ENCODE measurements around the gene ACTR1B.
"Not testable (repeated sequence)": the region's sequence is repeated elsewhere in the genome, so short reads cannot be mapped to it uniquely, and the experiment has no call there.

The ACTR1B gene

DNA sequence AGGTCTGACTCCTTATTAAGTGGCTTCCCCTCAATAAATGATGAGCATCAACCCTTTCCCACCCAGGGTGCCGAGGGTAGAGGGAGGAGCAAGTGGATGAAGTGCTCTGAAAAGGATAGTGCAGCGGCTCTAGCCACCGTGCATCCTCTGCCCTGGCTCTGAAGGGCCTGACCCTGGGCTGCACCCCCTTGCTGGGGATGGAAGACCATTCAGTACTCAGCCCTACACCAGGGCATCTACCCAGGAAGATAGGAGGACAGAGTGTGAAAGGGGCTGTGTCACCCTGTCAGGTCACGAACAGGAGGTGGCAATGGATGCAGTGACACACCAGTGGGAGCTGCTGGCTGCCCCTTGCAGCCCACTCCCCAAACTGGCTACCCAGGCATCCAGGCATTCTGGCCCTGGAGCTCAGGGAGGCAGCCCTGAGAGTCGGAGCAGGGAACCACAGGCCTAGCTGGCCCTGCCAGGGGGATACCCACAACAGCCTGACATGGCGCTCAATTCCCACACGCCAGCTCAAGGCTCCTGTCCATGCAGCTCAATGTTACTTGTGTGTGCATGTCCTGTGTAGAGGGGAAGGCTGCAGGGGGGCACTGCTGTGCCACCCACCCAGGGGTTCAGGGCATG, 7.6 kb downstream of the ACTR1B start:
- H3K27me3 ChIP-seq (ENCODE audit: control insufficient read depth in 1 of 2, insufficient read depth in 2 of 2, low read length in 2 of 2), result no peaks in the 10 kb centered on the region
- H3K4me3 ChIP-seq (ENCODE audit: low read depth in 1 of 2, low read length in 2 of 2), result no peak overlapping the region
- H3K9ac ChIP-seq (ENCODE audit: low read length), result no peak overlapping the region
- H3K9me3 ChIP-seq (ENCODE audit: low read length), result no peaks in the 10 kb centered on the region
- peaks cover 3% of the 10 kb centered on the region for H3K4me1 ChIP-seq (ENCODE audit: insufficient read depth, low read length)
- H3K27ac ChIP-seq (ENCODE audit: low read depth, low read length), result no peak overlapping the region
- H3K36me3 ChIP-seq (ENCODE audit: insufficient read depth, low read length), result peaks cover 47% of the 10 kb centered on the region

DNA sequence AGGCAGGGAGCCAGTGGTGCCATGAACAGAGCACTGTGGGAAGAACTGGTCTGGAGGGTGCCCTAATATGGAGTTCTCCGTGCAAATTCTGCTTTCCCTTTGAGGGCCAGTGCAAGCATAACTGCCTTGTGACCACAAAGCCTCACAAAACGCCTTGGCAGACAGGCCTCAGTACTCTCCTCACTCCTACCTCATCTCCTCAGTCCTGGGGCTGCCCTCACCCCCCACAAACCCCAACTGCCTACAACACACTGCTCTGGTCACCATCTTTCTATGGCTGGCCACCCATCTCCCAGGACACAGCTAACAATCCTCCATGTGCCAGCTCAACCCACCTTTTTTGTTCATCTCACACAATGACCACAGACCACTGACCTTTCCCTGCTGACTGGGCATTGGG, 9.1 kb downstream of the ACTR1B start:
- Histone ChIP-seq H3K9me3 (ENCODE audit: low read length) (no peaks in the 10 kb centered on the region), H3K4me3 (ENCODE audit: low read depth in 1 of 2, low read length in 2 of 2) (no peak overlapping the region), H3K9ac (ENCODE audit: low read length) (no peak overlapping the region), H3K27ac (ENCODE audit: low read depth, low read length) (no peak overlapping the region), H3K36me3 (ENCODE audit: insufficient read depth, low read length) (peaks cover 48% of the 10 kb centered on the region), H3K27me3 (ENCODE audit: control insufficient read depth in 1 of 2, insufficient read depth in 2 of 2, low read length in 2 of 2) (no peaks in the 10 kb centered on the region), H3K4me1 (ENCODE audit: insufficient read depth, low read length) (no peaks in the 10 kb centered on the region)

DNA sequence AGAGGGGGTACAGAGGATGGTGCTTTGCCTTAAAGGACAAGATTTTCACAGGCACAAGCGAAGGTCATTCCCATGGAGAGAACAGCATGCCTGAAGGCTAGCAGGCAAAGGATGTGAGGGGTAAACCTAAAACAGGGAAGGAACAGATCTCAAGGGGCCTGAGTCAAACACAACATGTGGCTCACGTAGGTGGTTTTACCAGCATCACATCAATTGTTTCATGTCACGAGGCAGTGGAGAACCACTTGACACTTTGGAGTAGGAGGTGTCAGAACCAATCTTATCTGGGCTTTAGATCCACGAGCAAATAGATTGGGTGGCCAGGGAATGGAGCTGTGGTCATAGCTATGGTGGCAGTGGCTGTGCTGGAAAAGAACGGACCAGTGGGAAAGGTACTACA, 9.5 kb downstream of the ACTR1B start:
- H3K4me3 ChIP-seq (ENCODE audit: low read depth in 1 of 2, low read length in 2 of 2), result no peak overlapping the region
- no peak overlapping the region for H3K9ac ChIP-seq (ENCODE audit: low read length)
- H3K4me1 ChIP-seq (ENCODE audit: insufficient read depth, low read length), result no peaks in the 10 kb centered on the region
- H3K27ac ChIP-seq (ENCODE audit: low read depth, low read length), result no peak overlapping the region
- H3K36me3 ChIP-seq (ENCODE audit: insufficient read depth, low read length), result peaks cover 49% of the 10 kb centered on the region
- H3K27me3 ChIP-seq (ENCODE audit: control insufficient read depth in 1 of 2, insufficient read depth in 2 of 2, low read length in 2 of 2), result no peaks in the 10 kb centered on the region
- no peaks in the 10 kb centered on the region for H3K9me3 ChIP-seq (ENCODE audit: low read length)

DNA sequence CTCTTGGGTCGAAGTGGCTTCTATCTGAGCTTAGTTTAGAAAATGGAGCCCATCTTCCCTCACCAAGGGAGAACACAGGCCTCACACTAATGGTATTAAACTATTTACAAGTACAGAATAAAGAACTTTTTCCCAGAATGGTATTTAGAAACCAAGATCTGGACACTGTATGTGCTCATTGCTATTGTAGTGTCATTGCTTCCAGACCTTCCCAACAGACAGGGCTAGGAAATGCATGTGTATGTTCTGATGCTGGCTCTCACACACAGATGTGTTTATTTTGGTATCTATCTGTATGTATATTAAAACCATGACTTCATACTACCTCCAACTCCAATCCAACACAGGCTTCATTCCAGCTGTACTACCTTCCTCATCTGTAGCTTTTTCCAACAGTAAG, 10.0 kb downstream of the ACTR1B start:
- Histone ChIP-seq H3K27ac (ENCODE audit: low read depth, low read length) (no peak overlapping the region), H3K36me3 (ENCODE audit: insufficient read depth, low read length) (peaks cover 53% of the 10 kb centered on the region)

DNA sequence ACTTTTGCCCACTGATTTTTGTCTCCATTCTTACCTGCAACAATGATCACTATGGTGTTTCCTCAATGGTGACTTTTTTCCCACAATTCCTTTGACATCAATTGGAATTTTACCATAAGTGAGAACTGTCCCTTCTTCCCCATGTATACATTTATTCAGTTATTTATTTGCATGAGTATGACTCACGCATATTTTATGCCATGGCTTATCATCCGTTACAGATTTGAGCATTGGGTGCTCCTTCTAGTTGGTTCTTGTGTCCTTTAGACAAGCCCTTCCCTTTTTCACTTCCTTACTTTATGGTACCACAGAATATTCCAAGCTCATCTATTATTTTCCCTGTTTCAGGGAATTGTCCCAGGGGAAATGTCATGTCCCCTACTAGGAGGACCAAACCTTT, 10.4 kb downstream of the ACTR1B start:
- Histone ChIP-seq H3K27me3 (ENCODE audit: control insufficient read depth in 1 of 2, insufficient read depth in 2 of 2, low read length in 2 of 2) (no peaks in the 10 kb centered on the region), H3K36me3 (ENCODE audit: insufficient read depth, low read length) (peaks cover 54% of the 10 kb centered on the region), H3K9ac (ENCODE audit: low read length) (no peak overlapping the region), H3K4me1 (ENCODE audit: insufficient read depth, low read length) (no peaks in the 10 kb centered on the region), H3K9me3 (ENCODE audit: low read length) (no peaks in the 10 kb centered on the region), H3K27ac (ENCODE audit: low read depth, low read length) (no peak overlapping the region), H3K4me3 (ENCODE audit: low read depth in 1 of 2, low read length in 2 of 2) (no peak overlapping the region)

More for the DNA sequence above, 10.0 kb downstream of the ACTR1B start:
- Histone ChIP-seq H3K9ac (ENCODE audit: low read length) (no peak overlapping the region), H3K9me3 (ENCODE audit: low read length) (no peaks in the 10 kb centered on the region), H3K4me3 (ENCODE audit: low read depth in 1 of 2, low read length in 2 of 2) (no peak overlapping the region), H3K27me3 (ENCODE audit: control insufficient read depth in 1 of 2, insufficient read depth in 2 of 2, low read length in 2 of 2) (no peaks in the 10 kb centered on the region), H3K4me1 (ENCODE audit: insufficient read depth, low read length) (no peaks in the 10 kb centered on the region)

DNA sequence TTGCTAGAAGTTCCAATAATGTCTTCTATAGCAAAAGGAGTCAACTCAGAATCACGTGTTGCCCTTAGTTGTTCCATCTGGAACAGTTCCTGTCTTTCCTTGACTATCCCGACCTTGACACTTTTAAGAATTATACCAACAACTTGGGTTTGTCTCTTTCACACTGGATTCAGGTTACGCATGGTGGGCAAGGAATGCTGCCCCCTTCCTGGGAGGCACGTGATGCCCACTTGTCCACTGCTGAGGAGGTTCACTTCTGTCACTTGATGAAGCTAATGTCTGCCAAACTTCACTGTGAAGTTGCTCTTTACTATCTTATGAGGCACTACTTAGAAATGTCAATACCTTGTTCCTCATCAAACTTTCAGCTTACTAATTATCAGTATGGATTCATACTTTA, 12.7 kb downstream of the ACTR1B start:
- H3K9ac ChIP-seq (ENCODE audit: low read length), result no peak overlapping the region
- no peaks in the 10 kb centered on the region for H3K9me3 ChIP-seq (ENCODE audit: low read length)
- H3K4me1 ChIP-seq (ENCODE audit: insufficient read depth, low read length), result peaks cover 9% of the 10 kb centered on the region
- H3K4me3 ChIP-seq (ENCODE audit: low read depth in 1 of 2, low read length in 2 of 2), result no peak overlapping the region
- H3K27me3 ChIP-seq (ENCODE audit: control insufficient read depth in 1 of 2, insufficient read depth in 2 of 2, low read length in 2 of 2), result no peaks in the 10 kb centered on the region
- peaks cover 50% of the 10 kb centered on the region for H3K36me3 ChIP-seq (ENCODE audit: insufficient read depth, low read length)
- H3K27ac ChIP-seq (ENCODE audit: low read depth, low read length), result no peak overlapping the region

DNA sequence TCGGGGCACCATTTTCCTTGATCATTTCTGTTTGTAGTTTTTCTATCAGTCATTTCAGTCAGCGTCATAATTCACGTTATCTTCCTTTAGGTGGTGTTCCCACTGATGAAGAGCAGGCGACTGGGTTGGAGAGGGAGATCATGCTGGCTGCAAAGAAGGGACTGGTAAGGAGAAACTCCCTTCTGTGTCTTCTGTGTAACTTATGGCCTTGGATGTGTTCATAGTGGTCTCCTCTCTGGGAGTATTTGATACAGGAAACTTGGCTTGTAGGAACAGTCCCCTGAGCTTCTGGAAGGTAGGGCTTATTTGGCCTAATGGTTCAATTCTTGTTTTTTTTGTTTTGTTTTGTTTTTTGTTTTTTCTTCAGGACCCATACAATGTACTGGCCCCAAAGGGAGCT, 16.9 kb downstream of the ACTR1B start:
- peak overlapping the region; percentile 92 for H3K9ac ChIP-seq (ENCODE audit: low read length)
- H3K27ac ChIP-seq (ENCODE audit: low read depth, low read length), result peak overlapping the region; percentile 2
- H3K27me3 ChIP-seq (ENCODE audit: control insufficient read depth in 1 of 2, insufficient read depth in 2 of 2, low read length in 2 of 2), result no peaks in the 10 kb centered on the region
- H3K4me1 ChIP-seq (ENCODE audit: insufficient read depth, low read length), result peaks cover 9% of the 10 kb centered on the region
- peaks cover 37% of the 10 kb centered on the region for H3K36me3 ChIP-seq (ENCODE audit: insufficient read depth, low read length)
- H3K4me3 ChIP-seq (ENCODE audit: low read depth in 1 of 2, low read length in 2 of 2), result peak overlapping the region; percentile 91 to 100
- H3K9me3 ChIP-seq (ENCODE audit: low read length), result no peaks in the 10 kb centered on the region

DNA sequence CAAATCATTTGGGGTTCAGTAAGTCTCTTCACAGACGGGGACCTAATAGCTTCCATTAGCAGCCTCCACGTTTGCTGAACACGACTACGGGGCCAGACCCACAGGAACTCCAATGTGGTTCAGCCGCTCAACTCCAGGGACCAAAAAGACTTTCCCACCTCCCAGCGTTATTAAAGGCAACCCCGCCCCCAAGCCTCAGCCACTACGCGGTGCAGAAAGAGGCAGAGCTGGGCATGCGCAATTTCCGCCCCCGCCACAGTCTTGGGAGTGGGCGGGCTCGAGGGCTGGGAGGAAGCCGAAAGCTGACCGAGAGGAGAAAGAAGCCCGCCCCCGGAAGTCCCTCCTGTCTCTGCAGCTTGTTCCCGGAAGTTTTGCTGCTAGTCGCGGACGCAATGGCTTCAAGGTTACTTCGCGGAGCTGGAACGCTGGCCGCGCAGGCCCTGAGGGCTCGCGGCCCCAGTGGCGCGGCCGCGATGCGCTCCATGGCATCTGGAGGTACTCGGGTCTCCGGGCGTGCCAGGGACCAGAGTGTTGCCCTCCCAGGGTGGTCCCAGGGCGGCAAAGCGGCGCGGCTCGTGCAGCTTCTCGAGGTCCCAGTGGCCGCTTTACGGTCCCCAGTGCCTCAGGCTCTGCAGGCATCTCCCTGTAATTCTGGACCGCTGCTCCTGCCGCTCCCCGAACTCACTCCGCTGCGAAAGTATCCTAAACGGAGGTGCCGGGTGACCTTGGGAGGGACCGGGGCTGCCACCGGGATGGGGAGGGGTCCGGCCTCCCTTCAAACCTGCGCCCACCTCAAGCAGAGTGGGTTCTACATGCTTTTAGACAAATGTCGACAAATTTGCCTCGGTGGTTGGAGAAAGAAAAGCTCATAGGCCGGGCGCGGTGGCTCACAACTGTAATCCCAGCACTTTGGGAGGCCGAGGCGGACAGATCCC, 17.9 kb downstream of the ACTR1B start, which contains the start of gene COX5B:
Gene COX5B (plus strand): TSS at position 368 of the 935 bp plus-strand sequence. CDS start 25 bp downstream, at position 393.
- Histone ChIP-seq H3K4me3 (ENCODE audit: low read depth in 1 of 2, low read length in 2 of 2) (peak within 1 kb of the TSS; percentile 91 to 100), H3K27me3 (ENCODE audit: control insufficient read depth in 1 of 2, insufficient read depth in 2 of 2, low read length in 2 of 2) (no peaks in the 10 kb centered on the region), H3K36me3 (ENCODE audit: insufficient read depth, low read length) (peaks cover 36% of the 10 kb centered on the region), H3K27ac (ENCODE audit: low read depth, low read length) (peak within 1 kb of the TSS; percentile 100), H3K9ac (ENCODE audit: low read length) (peak within 1 kb of the TSS; percentile 92), H3K9me3 (ENCODE audit: low read length) (no peaks in the 10 kb centered on the region), H3K4me1 (ENCODE audit: insufficient read depth, low read length) (peaks cover 9% of the 10 kb centered on the region)

DNA sequence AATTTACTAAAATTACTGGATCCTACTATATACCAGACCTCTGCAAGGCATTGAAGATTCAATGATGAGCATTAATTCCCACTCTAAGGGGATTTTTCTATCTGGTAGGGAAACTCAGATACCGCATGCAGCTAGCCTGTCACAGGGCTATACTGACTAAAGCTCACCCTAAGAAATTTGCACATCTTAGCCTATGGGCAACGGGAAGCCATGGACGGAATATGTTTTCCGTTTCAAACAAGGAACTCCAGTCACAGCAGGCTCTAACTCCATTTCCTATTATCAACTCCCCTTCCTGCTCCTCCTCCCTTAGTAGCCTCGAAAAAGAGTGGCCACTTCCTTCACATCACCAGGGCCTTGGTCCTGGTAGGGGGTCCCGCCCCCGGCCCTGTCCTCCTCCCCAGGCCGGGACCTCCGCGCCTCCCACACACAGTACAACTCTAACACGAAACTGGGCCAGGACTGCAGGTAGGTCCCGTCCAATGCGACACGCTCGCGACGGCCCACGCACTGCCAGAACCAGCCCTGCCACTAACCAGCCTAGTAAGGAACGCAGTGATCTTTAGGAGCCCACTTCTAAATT, 18.6 kb downstream of the ACTR1B start:
- H3K27me3 ChIP-seq (ENCODE audit: control insufficient read depth in 1 of 2, insufficient read depth in 2 of 2, low read length in 2 of 2), result no peaks in the 10 kb centered on the region
- H3K27ac ChIP-seq (ENCODE audit: low read depth, low read length), result peak overlapping the region; percentile 96
- H3K9ac ChIP-seq (ENCODE audit: low read length), result peak overlapping the region; percentile 76
- no peaks in the 10 kb centered on the region for H3K9me3 ChIP-seq (ENCODE audit: low read length)
- H3K4me1 ChIP-seq (ENCODE audit: insufficient read depth, low read length), result peaks cover 9% of the 10 kb centered on the region
- peak overlapping the region; percentile 49 to 91 for H3K4me3 ChIP-seq (ENCODE audit: low read depth in 1 of 2, low read length in 2 of 2)
- H3K36me3 ChIP-seq (ENCODE audit: insufficient read depth, low read length), result peaks cover 30% of the 10 kb centered on the region

DNA sequence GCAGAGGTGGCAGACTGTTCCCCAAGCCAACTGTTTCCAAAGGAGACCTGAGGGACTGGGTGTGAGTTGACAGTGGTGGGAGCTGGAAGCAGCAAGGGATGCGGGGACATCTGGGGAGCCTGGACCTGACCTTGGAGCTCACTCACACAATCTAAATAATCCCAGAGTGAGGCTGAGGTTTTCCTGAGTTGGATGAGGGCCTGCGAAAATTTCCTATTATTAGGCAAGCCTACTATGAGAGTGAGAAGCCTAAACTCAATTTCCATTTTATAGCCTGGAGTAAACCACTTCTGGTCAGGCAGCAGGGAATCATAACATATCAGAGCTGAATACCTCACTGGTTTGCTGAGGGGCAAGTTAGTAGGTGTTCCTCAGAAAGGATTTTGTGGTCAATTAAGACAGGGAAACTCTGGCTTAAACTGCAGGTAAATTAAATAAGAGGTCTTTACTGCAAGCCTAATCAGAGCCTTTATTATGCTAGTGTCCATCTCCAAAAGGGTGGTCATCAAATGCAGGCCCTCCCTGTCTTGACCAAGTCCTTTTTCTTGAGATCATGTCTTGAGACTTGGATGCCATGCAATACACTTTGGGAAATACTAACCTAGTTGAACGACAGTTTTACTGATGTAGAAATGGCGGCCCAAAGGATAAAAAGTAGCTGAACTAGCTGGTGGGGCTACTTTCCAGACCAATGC, 19.7 kb downstream of the ACTR1B start:
- Histone ChIP-seq H3K9me3 (ENCODE audit: low read length) (no peaks in the 10 kb centered on the region), H3K4me1 (ENCODE audit: insufficient read depth, low read length) (peaks cover 9% of the 10 kb centered on the region), H3K27ac (ENCODE audit: low read depth, low read length) (no peak overlapping the region), H3K9ac (ENCODE audit: low read length) (no peak overlapping the region), H3K36me3 (ENCODE audit: insufficient read depth, low read length) (peaks cover 24% of the 10 kb centered on the region), H3K4me3 (ENCODE audit: low read depth in 1 of 2, low read length in 2 of 2) (no peak overlapping the region), H3K27me3 (ENCODE audit: control insufficient read depth in 1 of 2, insufficient read depth in 2 of 2, low read length in 2 of 2) (no peaks in the 10 kb centered on the region)

DNA sequence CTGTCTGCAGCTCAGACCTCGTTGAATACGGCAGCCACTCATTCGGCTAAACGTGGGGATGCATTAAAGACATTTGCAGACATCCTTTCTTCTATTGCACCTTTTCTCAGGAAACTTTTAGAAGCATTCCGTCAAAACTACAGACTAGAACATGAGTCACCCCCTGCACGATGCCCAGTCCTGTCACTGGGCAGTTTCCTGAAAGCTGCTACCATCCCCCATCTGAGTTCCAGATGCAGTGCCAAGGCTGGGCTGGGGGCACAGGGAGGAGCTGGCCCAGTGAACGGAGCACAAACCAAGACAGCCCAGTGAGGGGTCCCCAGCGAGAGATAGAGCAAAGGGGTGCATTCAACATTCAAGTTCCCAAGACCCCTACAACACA, 37.8 kb downstream of the ACTR1B start:
- H3K36me3 ChIP-seq (ENCODE audit: insufficient read depth, low read length); H3K27me3 ChIP-seq (ENCODE audit: control insufficient read depth in 1 of 2, insufficient read depth in 2 of 2, low read length in 2 of 2); H3K4me1 ChIP-seq (ENCODE audit: insufficient read depth, low read length); H3K9ac ChIP-seq (ENCODE audit: low read length); H3K9me3 ChIP-seq (ENCODE audit: low read length); H3K4me3 ChIP-seq (ENCODE audit: low read depth in 1 of 2, low read length in 2 of 2); H3K27ac ChIP-seq (ENCODE audit: low read depth, low read length): not testable (repeated sequence)
